GM12878 (cell line): ENCODE results near the gene TMEM150A. TPM values are rescaled to one million over a fixed set of nuclear protein-coding genes. Genes with fewer than 3 reads are reported as not detected.
A peak's percentile ranks its signal among the peaks of the same experiment; 100 is the strongest.
"Not testable (repeated sequence)": the region's sequence is repeated elsewhere in the genome, so short reads cannot be mapped to it uniquely, and the experiment has no call there.

Experiments used
- ATAC-seq: fragments of 200-7000 bp; cut with Tn5 transposase; 3 replicates; pipeline ENCODE4 v1.9.1; 2020; ENCODE audit warnings: mild to moderate bottlenecking, moderate library complexity
- BruUV-seq: library from RNA; stranded (reverse); fragments of 400-500 nt; replicated peaks from 2 replicates; lab custom pipeline; 2021; lab: Mats Ljungman, UMichigan
- CTCF ChIA-PET: fragments of 300-600 bp; sonication (Branson Sonifier 250); formaldehyde crosslinking; extraction: SDS; loops from one replicate; lab custom pipeline; 2021; ENCODE audit warnings: inconsistent platforms; lab: Yijun Ruan, JAX
- POLR2A ChIA-PET: fragments of 350-600 bp; formaldehyde crosslinking; extraction: SDS; loops from one replicate; lab custom pipeline; 2021; ENCODE audit warnings: inconsistent platforms; lab: Charles Lee
- RAD21 ChIA-PET: fragments of 300-600 bp; sonication (Branson Sonifier 250); formaldehyde crosslinking; loops from one replicate; lab custom pipeline; 2023; ENCODE audit warnings: antibody characterized with exemption; ENCODE audit not compliant: unreplicated experiment; lab: Charles Lee
- SMC1A ChIA-PET: fragments of 300-600 bp; sonication (Branson Sonifier 250); formaldehyde crosslinking; loops from one replicate; lab custom pipeline; 2023; ENCODE audit not compliant: unreplicated experiment, uncharacterized antibody; lab: Charles Lee
- DNase-seq: peaks from one replicate; pipeline ENCODE4 v3.0.0-alpha.2; 2011; ENCODE audit warnings: low read depth, low spot score
- FAIRE-seq: peaks from 3 replicates; lab custom pipeline; 2011; peaks lifted over from hg19 to GRCh38; lab: Jason Lieb, UNC
- H2AFZ ChIP-seq: 2 replicates; pipeline ENCODE4 v1.6.0; 2011; ENCODE audit warnings: low read depth, low read length, control low read depth; ENCODE audit not compliant: control insufficient read depth
- H3K27ac ChIP-seq: 2 replicates; pipeline ENCODE4 v1.5.1; 2011; ENCODE audit warnings: control low read depth; ENCODE audit not compliant: control insufficient read depth, insufficient read depth
- H3K27me3 ChIP-seq, 2 experiments: replicated peaks in 1 of 2; 2 replicates each; pipeline versions ENCODE4 v1.6.0 to v1.6.1; 2011; ENCODE audit warnings: low read length in 1 of 2; ENCODE audit not compliant: control insufficient read depth in 2 of 2, insufficient read depth in 2 of 2
- H3K36me3 ChIP-seq, 2 experiments: 2 replicates each; pipeline ENCODE4 v1.5.1; 2011; ENCODE audit warnings: low read length in 1 of 2; ENCODE audit not compliant: control insufficient read depth in 2 of 2, insufficient read depth in 2 of 2
- H3K4me1 ChIP-seq: 2 replicates; pipeline ENCODE4 v1.6.1; 2011; ENCODE audit warnings: mild to moderate bottlenecking, low read length, moderate library complexity, mixed read lengths; ENCODE audit not compliant: control insufficient read depth, insufficient read depth
- H3K4me2 ChIP-seq: 2 replicates; pipeline ENCODE4 v1.6.0; 2011; ENCODE audit warnings: control low read depth; ENCODE audit not compliant: control insufficient read depth, insufficient read depth
- H3K4me3 ChIP-seq: fragments of 200-600 bp; sonication (generic); 2 replicates; pipeline ENCODE4 v1.5.1; 2016
- H3K79me2 ChIP-seq: 2 replicates; pipeline ENCODE4 v1.6.0; 2011; ENCODE audit warnings: low read length; ENCODE audit not compliant: control insufficient read depth, insufficient read depth
- H3K9ac ChIP-seq: 2 replicates; pipeline ENCODE4 v1.8.0; 2011; ENCODE audit warnings: low read length, control low read depth, mixed read lengths; ENCODE audit not compliant: control insufficient read depth, insufficient read depth
- H3K9me3 ChIP-seq: replicated peaks from 3 replicates; pipeline ENCODE4 v1.5.1; 2011; ENCODE audit warnings: mild to moderate bottlenecking, low read length; ENCODE audit not compliant: control insufficient read depth, insufficient read depth
- H4K20me1 ChIP-seq: 2 replicates; pipeline ENCODE4 v1.6.0; 2011; ENCODE audit not compliant: control insufficient read depth, insufficient read depth
- NR2F1 ChIP-seq: fragments of 450-650 bp; conservative IDR thresholded peaks from 2 replicates; pipeline ENCODE4 v1.6.1; 2017; ENCODE audit warnings: mild to moderate bottlenecking
- WGBS: methylation state at CpG from one replicate; pipeline ENCODE4 v1.1.6; 2016; ENCODE audit warnings: low lambda C conversion rate; ENCODE audit not compliant: insufficient replicate concordance, insufficient coverage; ENCODE audit errors: missing lambda C conversion rate; 5-methylcytosine and 5-hydroxymethylcytosine counted together
- in situ Hi-C: fragments of 300-500 bp; cut with MboI; formaldehyde crosslinking; loops from 9 replicates; pipeline ENCODE4 v1.14.3; 2018; ENCODE audit warnings: mixed read lengths
- intact Hi-C: fragments of 100-400 bp; cut with micrococcal nuclease; formaldehyde crosslinking; loops from one replicate; pipeline ENCODE4 v1.14.2; 2022; ENCODE audit not compliant: unreplicated experiment
- polyA plus RNA-seq, 11 experiments: library from polyadenylated mRNA; depleted of rRNA in 4 of 11; unstranded in 6 of 11; stranded (reverse) in 5 of 11; fragments of >200 nt; fragmentation: Nextera tagmentation in 4 of 11; fragmentation: Illumina TruSeq in 1 of 11; extraction: Ambion mirVana in 4 of 11; extraction: Trizol in 1 of 11; gene quantifications; 1 replicate in 1 of 11; 2 replicates in 10 of 11; pipeline versions ENCODE4 v1.2.1 to v1.2.3, GENCODE V29; 2011 to 2016; ENCODE audit warnings: inconsistent platforms in 2 of 11, missing spikeins in 2 of 11, low read depth in 1 of 11
- total RNA-seq, 4 experiments: library from RNA; depleted of rRNA in 3 of 4; stranded (reverse); fragments of >200 nt in 3 of 4; fragmentation: Illumina TruSeq in 1 of 4; extraction: Trizol in 1 of 4; gene quantifications; 2 replicates each; pipeline versions ENCODE4 v1.2.1 to v1.2.3, GENCODE V29; 2013 to 2021
- TF ChIP-seq, protein P1 (sequence below): IDR thresholded peaks from 2 replicates; pipeline ENCODE4 v1.6.1; 2012; ENCODE audit warnings: low read depth, low read length, improper control_type of control experiment
- TF ChIP-seq, protein P2 (sequence below), 3 experiments: IDR thresholded peaks in 2 of 3; conservative IDR thresholded peaks in 1 of 3; 2 replicates each; pipeline ENCODE4 v1.5.1; 2011; ENCODE audit warnings: low read depth in 3 of 3, low read length in 3 of 3, mild to moderate bottlenecking in 3 of 3, control low read depth in 2 of 3, moderate library complexity in 2 of 3, inconsistent platforms in 1 of 3, mixed read lengths in 1 of 3; ENCODE audit not compliant: control insufficient read depth in 2 of 3, insufficient read depth in 1 of 3; ENCODE audit errors: extremely low read depth in 1 of 3

Gene TMEM150A
- total and polyA plus RNA-seq, 10 of the 15 experiments (the other 5 are each of a cell fraction or from before 2014, with no cell fraction given): 0.45 to 4.4 (median 2.6) TPM

DNA sequence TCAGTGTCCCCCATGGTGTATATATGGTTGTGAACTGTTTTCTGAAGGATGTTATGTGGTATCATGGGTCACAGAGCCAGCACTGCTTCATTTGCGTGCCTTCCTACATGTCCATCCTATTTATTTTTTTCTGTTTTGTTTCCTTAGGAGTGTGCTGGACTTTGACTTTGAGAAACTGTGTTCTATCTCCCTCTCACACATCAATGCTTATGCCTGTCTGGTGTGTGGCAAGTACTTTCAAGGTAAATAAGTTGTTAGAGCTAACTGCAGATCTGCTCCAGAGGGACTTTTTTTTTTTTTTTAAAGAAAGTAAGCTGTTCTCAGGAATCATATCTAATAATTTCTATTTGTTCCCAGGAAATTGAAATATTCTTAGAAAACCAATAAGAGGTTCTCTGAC, 18.8 kb upstream of the TMEM150A start (continued):
- TF ChIP-seq, protein P1, sequence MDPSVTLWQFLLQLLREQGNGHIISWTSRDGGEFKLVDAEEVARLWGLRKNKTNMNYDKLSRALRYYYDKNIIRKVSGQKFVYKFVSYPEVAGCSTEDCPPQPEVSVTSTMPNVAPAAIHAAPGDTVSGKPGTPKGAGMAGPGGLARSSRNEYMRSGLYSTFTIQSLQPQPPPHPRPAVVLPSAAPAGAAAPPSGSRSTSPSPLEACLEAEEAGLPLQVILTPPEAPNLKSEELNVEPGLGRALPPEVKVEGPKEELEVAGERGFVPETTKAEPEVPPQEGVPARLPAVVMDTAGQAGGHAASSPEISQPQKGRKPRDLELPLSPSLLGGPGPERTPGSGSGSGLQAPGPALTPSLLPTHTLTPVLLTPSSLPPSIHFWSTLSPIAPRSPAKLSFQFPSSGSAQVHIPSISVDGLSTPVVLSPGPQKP: no peak
- no peak for TF ChIP-seq NR2F1

DNA sequence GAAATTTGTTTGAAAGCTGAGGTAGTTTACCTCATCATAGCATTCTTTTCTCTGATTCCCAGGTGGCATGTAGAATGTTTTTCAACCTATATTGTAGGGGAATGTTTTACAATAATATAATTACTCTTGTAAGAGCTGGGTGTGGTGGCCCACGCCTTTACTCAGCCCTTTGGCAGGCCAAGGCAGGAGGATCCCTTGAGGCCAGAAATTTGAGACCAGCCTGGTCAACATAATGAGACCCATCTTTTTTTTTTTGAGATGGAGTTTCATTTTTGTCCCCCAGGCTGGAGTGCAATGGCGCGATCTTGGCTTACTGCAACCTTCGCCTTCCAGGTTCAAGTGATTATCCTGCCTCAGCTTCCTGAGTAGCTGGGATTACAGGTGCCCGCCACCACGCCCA, 17.1 kb upstream of the TMEM150A start:
- ATAC-seq (no peak), FAIRE-seq (no peak), DNase-seq (no peak)
- Histone ChIP-seq H2AFZ (no peak overlapping the region), H3K27ac (no peak overlapping the region), H3K36me3 (peaks cover 0 to 17% of the 10 kb centered on the region in 2 experiments; a peak in 3 of 4 replicates), H3K9ac (no peak overlapping the region), H3K27me3 (no peaks in the 10 kb centered on the region), H4K20me1 (no peaks in the 10 kb centered on the region), H3K9me3 (no peaks in the 10 kb centered on the region), H3K4me3 (no peak overlapping the region), H3K79me2 (peaks cover 29% of the 10 kb centered on the region), H3K4me1 (peaks cover 4% of the 10 kb centered on the region; the same call in 1 of the 2 replicates), H3K4me2 (no peak overlapping the region)
- ChIA-PET CTCF (interaction anchor here (0.9 to 4.8 kb wide), 3 partner anchors 8 to 109 kb away, joined by 4 to 32 read pairs (median 7); partner anchors contain the start of gene C2orf68), SMC1A (interaction anchor here (1.0 to 1.3 kb wide), 2 partner anchors 8 to 9 kb away, joined by 3 to 4 read pairs; partner anchors contain the start of gene C2orf68), POLR2A (interaction anchor here (0.6 to 1.2 kb wide), 4 partner anchors 9 to 482 kb away, joined by 3 to 4 read pairs (median 3); no protein-coding TSS in a partner anchor), RAD21 (interaction anchor here (0.6 to 1.0 kb wide), 2 partner anchors 18 to 202 kb away, joined by 4 read pairs; no protein-coding TSS in a partner anchor)
- intact Hi-C loops (loop anchor here (5.0 kb wide), 1 partner anchor 82 kb away; the partner anchor contains the start of gene MAT2A), in situ Hi-C loops (no loop called here)
- 99% methylated on average over 6 of the region's 6 CpGs for WGBS
- no TSS peak for BruUV-seq
- TF ChIP-seq, protein P2, sequence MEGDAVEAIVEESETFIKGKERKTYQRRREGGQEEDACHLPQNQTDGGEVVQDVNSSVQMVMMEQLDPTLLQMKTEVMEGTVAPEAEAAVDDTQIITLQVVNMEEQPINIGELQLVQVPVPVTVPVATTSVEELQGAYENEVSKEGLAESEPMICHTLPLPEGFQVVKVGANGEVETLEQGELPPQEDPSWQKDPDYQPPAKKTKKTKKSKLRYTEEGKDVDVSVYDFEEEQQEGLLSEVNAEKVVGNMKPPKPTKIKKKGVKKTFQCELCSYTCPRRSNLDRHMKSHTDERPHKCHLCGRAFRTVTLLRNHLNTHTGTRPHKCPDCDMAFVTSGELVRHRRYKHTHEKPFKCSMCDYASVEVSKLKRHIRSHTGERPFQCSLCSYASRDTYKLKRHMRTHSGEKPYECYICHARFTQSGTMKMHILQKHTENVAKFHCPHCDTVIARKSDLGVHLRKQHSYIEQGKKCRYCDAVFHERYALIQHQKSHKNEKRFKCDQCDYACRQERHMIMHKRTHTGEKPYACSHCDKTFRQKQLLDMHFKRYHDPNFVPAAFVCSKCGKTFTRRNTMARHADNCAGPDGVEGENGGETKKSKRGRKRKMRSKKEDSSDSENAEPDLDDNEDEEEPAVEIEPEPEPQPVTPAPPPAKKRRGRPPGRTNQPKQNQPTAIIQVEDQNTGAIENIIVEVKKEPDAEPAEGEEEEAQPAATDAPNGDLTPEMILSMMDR (IDR thresholded peaks at IDR 0.05 in 2 of 3, conservative IDR thresholded peaks at IDR 0.05 in 1 of 3; ENCODE audit: control insufficient read depth in 2 of 3, extremely low read depth in 1 of 3, insufficient read depth in 1 of 3, low read depth in 3 of 3, low read length in 3 of 3): no peak

DNA sequence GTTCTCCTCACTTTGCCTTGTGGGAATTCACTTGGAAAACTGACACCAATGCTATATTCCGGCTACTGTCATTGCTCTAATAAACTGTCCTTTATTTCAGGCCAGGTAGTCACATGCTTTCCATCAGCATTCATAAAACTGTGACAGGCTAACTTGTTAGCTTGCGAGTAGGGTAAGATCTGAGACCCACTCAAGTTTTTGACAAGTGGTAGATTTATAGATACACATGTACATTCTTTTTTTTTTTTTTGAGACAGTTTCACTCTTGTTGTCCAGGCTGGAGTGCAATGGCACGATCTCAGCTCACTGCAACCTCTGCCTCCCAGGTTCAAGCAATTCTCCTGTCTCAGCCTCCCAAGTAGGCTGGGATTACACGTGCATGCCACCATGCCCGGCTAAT, 15.2 kb upstream of the TMEM150A start:
- RAD21 ChIA-PET, H3K27ac ChIP-seq, H3K4me1 ChIP-seq, H3K9me3 ChIP-seq, H3K36me3 ChIP-seq, H3K9ac ChIP-seq, H2AFZ ChIP-seq, FAIRE-seq, BruUV-seq, ATAC-seq, DNase-seq, in situ Hi-C loops, H3K27me3 ChIP-seq, H4K20me1 ChIP-seq: not testable (repeated sequence)
- Histone ChIP-seq H3K79me2 (peaks cover 29% of the 10 kb centered on the region), H3K4me3 (peak overlapping the region; percentile 74), H3K4me2 (peak overlapping the region; percentile 81)
- ChIA-PET CTCF (interaction anchor here (0.6 to 1.6 kb wide), 4 partner anchors 9 to 198 kb away, joined by 3 to 5 read pairs (median 3); no protein-coding TSS in a partner anchor), POLR2A (interaction anchor here (0.6 to 2.2 kb wide), 3 partner anchors 38 to 234 kb away, joined by 4 to 9 read pairs (median 7); no protein-coding TSS in a partner anchor), SMC1A (interaction anchor here (1.0 kb wide), 1 partner anchor 57 kb away, joined by 3 read pairs; the partner anchor contains the start of gene GGCX)
- intact Hi-C loops: loop anchor here (5.0 kb wide), 1 partner anchor 80 kb away; the partner anchor contains the start of gene MAT2A
- WGBS: 92% methylated on average over 5 of the region's 5 CpGs
